Activated naive CD4-positive, alpha-beta T cell treated with anti-CD3 and anti-CD28 coated beads for 36 hours (primary cell): Measurements from ENCODE around the gene SUFU. TPM values are rescaled to one million over a fixed set of nuclear protein-coding genes. Genes with fewer than 3 reads are reported as not detected.

Source experiments
- CTCF ChIA-PET: fragments of 350-600 bp; sonication (Branson Sonifier 250); formaldehyde crosslinking; loops from one replicate; lab custom pipeline; 2021; ENCODE audit warnings: antibody characterized with exemption; lab: Charles Lee
- DNase-seq: peaks from one replicate; pipeline ENCODE4 v3.0.0-alpha.2; 2020
- H3K27ac Mint-ChIP-seq: one replicate; pipeline ENCODE4 v1.8.0; 2021; ENCODE audit warnings: mild to moderate bottlenecking, mixed read lengths
- H3K27me3 Mint-ChIP-seq: one replicate; pipeline ENCODE4 v1.8.0; 2021; ENCODE audit warnings: low read depth, mixed read lengths
- H3K36me3 Mint-ChIP-seq: one replicate; pipeline ENCODE4 v1.8.0; 2021; ENCODE audit warnings: low read depth, mixed read lengths
- H3K4me1 Mint-ChIP-seq: one replicate; pipeline ENCODE4 v1.8.0; 2021; ENCODE audit warnings: low read depth, mixed read lengths
- H3K4me3 Mint-ChIP-seq: one replicate; pipeline ENCODE4 v1.8.0; 2021; ENCODE audit warnings: mild to moderate bottlenecking, moderate library complexity, mixed read lengths
- H3K9me3 Mint-ChIP-seq: one replicate; pipeline ENCODE4 v1.8.0; 2021; ENCODE audit warnings: mixed read lengths
- intact Hi-C: fragments of 100-400 bp; cut with micrococcal nuclease; formaldehyde crosslinking; loops from one replicate; pipeline ENCODE4 v1.15.1; 2023
- total RNA-seq, 2 experiments: library from RNA; stranded (reverse); gene quantifications; one replicate each; pipeline ENCODE4 v1.2.3, GENCODE V29; 2021

Gene SUFU
- total RNA-seq, 2 experiments from 2014 or later, result 6.6 to 7.1 TPM

DNA sequence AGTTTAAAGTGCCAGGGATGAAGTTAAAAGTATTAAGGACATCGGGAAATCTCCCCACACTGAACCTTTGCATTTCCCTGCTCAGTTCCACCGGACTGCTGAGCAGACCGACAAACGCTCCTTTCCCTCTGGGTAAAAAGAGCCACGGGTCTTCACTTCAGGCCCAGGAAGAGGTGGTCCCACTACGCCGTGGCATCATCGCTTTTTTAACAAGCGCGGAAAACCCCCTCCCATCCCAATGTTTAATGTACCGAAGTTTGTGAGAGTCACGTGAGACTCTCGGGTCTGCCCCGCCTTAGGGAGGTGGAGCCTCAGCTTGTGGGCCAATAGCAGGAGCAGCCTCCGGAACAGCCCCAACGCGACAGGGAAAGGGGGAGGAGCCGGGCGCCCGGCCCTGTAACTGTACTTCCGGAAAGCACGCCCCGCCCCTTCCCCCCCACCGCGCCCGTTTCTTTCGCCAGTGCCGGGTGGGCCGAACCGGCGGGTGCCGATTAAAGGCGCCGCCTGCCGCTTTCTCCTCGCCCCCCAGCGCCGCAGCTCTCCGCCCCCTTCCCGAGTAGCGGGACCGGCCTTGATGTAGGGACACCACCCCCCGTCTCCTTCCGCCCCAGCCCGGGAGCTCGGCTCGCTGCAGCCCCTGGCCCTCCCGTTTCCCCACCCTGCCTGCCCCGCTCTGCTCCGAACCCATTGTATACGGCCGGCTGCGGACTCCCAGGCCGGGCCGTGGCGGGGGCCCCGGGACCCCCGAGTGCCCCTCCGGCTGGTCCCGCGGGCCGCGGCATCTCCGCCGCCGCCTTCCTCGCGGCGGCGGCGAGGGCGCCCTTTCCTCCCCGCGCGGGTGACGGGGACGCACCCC, 138.3 kb downstream of the SUFU start:
- peak overlapping the region; percentile 88 for H3K27ac Mint-ChIP-seq
- H3K9me3 Mint-ChIP-seq, result no peaks in the 10 kb centered on the region
- CTCF ChIA-PET, result interaction anchor here (0.6 to 1.1 kb wide), 3 partner anchors 10 to 801 kb away, joined by 3 read pairs; no protein-coding TSS in a partner anchor
- peak; percentile 99 for DNase-seq
- peaks cover 18% of the 10 kb centered on the region for H3K4me1 Mint-ChIP-seq
- peaks cover 3% of the 10 kb centered on the region for H3K36me3 Mint-ChIP-seq
- intact Hi-C loops, result loop anchor here (1.0 to 10.0 kb wide), 12 partner anchors 9 to 1287 kb away; partner anchors contain the start of genes ARL3, BTRC, CNNM2 and CUEDC2
- H3K4me3 Mint-ChIP-seq, result peak overlapping the region; percentile 83
- no peaks in the 10 kb centered on the region for H3K27me3 Mint-ChIP-seq

DNA sequence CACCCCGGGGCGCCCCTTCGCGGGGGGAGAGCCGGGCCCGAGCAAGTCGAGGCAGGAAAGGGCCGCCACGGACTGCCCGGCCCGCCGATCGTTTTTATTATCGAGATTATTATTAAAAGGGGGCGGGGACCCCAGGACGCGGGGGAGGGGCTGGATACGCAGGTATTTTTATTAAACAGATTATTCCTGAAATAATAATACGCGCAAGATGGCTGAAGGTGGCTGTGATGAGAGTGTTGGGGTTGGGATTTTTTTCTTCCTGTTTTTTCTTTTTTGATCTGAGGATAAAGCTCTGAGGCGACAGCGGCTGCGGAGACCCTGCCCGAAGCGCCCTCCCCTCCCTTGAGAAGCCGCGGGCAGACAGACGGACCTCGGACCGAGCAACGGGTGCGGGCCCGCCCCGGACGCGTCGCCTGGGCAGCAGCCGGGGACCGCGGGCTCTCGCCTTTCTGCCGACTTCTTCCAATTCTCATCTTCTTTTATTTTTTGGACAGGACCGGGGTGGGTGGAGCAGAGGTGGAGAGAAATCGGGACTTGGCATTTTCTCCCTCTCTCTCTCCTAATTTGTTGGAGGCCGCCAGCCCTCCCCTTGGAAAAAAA, 139.1 kb downstream of the SUFU start:
- no peaks in the 10 kb centered on the region for H3K27me3 Mint-ChIP-seq
- CTCF ChIA-PET, result interaction anchor here (0.6 to 1.1 kb wide), 2 partner anchors 11 to 801 kb away, joined by 3 read pairs; no protein-coding TSS in a partner anchor
- H3K36me3 Mint-ChIP-seq, result peaks cover 3% of the 10 kb centered on the region
- DNase-seq, result peak; percentile 47
- H3K4me3 Mint-ChIP-seq, result peak overlapping the region; percentile 83
- intact Hi-C loops, result loop anchor here (1.0 to 10.0 kb wide), 12 partner anchors 10 to 1288 kb away; partner anchors contain the start of genes ARL3, BTRC, CNNM2 and CUEDC2
- no peaks in the 10 kb centered on the region for H3K9me3 Mint-ChIP-seq
- H3K27ac Mint-ChIP-seq, result peak overlapping the region; percentile 93
- H3K4me1 Mint-ChIP-seq, result peaks cover 25% of the 10 kb centered on the region

DNA sequence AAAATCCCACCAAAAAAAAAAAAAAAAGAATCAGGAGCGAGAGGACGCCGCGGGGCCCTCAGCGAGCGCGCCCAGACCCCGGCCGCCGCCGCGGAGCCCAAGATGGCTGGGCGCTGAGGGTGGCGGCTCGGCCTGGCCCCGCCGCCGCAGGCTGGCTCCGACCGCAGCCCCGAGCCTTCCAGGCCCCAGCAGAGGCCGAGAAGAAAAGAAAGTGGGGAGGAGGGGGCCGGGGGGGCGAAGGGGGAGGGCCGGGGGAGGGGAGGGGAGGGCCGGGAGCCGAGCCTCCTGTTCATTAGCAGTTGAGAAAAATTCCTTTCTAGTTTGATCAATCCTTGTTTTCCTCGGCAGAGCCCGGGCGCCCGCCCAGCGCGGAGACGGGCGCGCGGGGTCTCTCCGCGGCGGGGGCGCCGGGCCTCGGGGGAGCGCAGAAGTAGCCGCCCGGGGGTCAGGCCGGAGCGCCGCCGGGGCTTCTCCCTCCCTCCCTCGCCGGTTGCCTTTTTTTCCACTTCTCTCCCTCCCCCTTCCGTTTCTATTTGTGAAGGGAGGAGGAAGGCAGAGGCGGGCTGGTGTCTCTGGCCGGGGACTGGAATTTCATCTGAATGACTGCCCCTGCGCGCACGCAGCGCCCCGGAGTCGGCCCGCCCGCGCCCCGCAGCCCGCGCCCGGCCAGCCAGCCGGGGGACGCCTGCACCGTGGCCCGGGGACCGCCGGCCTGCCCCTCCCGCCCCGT, 139.7 kb downstream of the SUFU start:
- H3K27me3 Mint-ChIP-seq, result no peaks in the 10 kb centered on the region
- H3K36me3 Mint-ChIP-seq, result peaks cover 3% of the 10 kb centered on the region
- peak overlapping the region; percentile 93 for H3K27ac Mint-ChIP-seq
- CTCF ChIA-PET, result interaction anchor here (1.4 to 2.0 kb wide), 4 partner anchors 8 to 70 kb away, joined by 5 to 15 read pairs (median 5); partner anchors contain the start of genes ARL3 and SFXN2
- intact Hi-C loops, result loop anchor here (2.0 to 10.0 kb wide), 5 partner anchors 159 to 1289 kb away; partner anchors contain the start of genes BTRC, CUEDC2, NT5C2 and TAF5
- H3K4me3 Mint-ChIP-seq, result peak overlapping the region; percentile 83
- peaks cover 32% of the 10 kb centered on the region for H3K4me1 Mint-ChIP-seq
- peak; percentile 46 for DNase-seq
- no peaks in the 10 kb centered on the region for H3K9me3 Mint-ChIP-seq

DNA sequence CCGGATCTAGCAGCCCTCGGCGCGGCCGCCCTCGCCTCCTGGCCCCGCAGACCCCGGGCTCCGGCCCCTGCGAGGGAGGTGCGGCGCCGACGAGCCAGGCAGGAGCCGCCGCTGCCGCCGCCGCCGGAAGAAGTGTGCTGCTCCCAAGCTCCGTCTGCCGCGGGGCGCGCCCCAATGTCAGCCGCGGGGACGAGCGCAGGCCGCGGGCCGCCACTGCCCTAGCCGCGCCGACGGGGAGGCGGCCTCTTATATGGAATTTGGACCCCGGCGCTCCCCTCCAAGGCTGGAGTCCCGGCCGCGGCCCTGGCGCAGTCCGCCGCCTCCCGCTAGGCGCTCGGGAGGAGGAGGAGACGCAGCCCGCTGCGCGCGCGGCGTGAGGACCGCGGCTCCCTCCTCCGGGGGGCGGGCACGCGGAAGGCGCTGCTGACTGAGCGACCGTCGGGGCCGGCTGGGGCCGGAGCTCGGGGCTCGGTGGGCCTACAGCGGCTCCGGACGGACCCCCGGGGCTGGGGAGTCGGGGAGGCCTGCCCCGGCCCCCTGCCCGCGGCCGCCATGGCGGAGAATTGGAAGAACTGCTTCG, 140.4 kb downstream of the SUFU start, which contains the start of gene TRIM8:
Gene TRIM8, plus strand, starts transcription at position 414 of the 580 bp plus-strand sequence. Its CDS starts 139 bp downstream, at position 553.
- Mint-ChIP-seq H3K4me3 (peak within 1 kb of the TSS; percentile 96), H3K9me3 (no peaks in the 10 kb centered on the region), H3K27ac (peak within 1 kb of the TSS; percentile 97), H3K36me3 (peaks cover 5% of the 10 kb centered on the region), H3K27me3 (no peaks in the 10 kb centered on the region), H3K4me1 (peaks cover 38% of the 10 kb centered on the region)
- CTCF ChIA-PET, result interaction anchor here (0.7 to 3.0 kb wide), 8 partner anchors 9 to 70 kb away, joined by 3 to 15 read pairs (median 5); partner anchors contain the start of genes ARL3 and SFXN2
- peak; percentile 62 for DNase-seq
- intact Hi-C loops, result loop anchor here (10.0 kb wide), 3 partner anchors 551 to 1289 kb away; partner anchors contain the start of genes BTRC, NT5C2 and TAF5

DNA sequence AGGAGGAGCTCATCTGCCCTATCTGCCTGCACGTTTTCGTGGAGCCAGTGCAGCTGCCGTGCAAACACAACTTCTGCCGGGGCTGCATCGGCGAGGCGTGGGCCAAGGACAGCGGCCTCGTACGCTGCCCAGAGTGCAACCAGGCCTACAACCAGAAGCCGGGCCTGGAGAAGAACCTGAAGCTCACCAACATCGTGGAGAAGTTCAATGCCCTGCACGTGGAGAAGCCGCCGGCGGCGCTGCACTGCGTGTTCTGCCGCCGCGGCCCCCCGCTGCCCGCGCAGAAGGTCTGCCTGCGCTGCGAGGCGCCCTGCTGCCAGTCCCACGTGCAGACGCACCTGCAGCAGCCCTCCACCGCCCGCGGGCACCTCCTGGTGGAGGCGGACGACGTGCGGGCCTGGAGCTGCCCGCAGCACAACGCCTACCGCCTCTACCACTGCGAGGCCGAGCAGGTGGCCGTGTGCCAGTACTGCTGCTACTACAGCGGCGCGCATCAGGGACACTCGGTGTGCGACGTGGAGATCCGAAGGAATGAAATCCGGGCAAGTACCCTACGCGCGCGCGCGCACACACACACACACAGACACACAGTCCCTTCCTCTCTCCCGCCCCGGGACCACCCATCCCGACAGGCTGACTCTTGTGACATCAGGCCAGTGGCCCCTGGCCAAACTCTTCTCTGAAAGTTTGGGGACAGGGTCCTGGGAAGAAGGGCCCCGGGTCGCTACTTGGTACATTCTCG, 141.0 kb downstream of the SUFU start:
- CTCF ChIA-PET, result interaction anchor here (0.7 to 3.0 kb wide), 10 partner anchors 9 to 69 kb away, joined by 3 to 15 read pairs (median 5); partner anchors contain the start of genes ARL3 and SFXN2
- Mint-ChIP-seq H3K4me1 (peaks cover 43% of the 10 kb centered on the region), H3K27ac (peak overlapping the region; percentile 97), H3K27me3 (no peaks in the 10 kb centered on the region), H3K9me3 (no peaks in the 10 kb centered on the region), H3K4me3 (peak overlapping the region; percentile 96), H3K36me3 (peaks cover 5% of the 10 kb centered on the region)
- intact Hi-C loops, result loop anchor here (1.0 to 10.0 kb wide), 7 partner anchors 30 to 1290 kb away; partner anchors contain the start of genes BTRC, C10orf95, NT5C2 and TAF5
- DNase-seq, result peak; percentile 87

DNA sequence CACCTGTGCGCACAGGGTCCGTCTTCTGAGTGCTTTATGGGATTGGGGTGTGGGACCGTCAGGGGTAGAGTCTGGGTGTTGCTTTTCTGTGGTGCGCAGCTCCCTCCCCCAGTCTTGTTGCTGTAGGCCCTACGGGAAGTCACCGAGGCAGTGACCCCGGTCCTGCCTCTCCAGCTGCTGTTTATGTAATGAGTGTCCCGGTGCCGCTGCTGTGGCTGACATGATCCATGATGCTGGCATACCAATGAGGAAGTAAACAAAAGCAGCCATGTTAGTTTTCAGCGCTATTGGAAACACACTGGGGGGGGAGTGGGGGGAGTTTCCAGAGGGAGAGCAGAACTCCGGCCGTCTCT, 141.6 kb downstream of the SUFU start:
- intact Hi-C loops, result loop anchor here (1.0 to 10.0 kb wide), 7 partner anchors 30 to 1291 kb away; partner anchors contain the start of genes BTRC, C10orf95, NT5C2 and TAF5
- Mint-ChIP-seq H3K4me1 (peaks cover 46% of the 10 kb centered on the region), H3K36me3 (peaks cover 5% of the 10 kb centered on the region), H3K4me3 (peak overlapping the region; percentile 96), H3K9me3 (no peaks in the 10 kb centered on the region), H3K27ac (peak overlapping the region; percentile 97), H3K27me3 (no peaks in the 10 kb centered on the region)
- CTCF ChIA-PET, result interaction anchor here (0.7 to 3.0 kb wide), 6 partner anchors 10 to 68 kb away, joined by 3 to 15 read pairs (median 6); partner anchors contain the start of genes ARL3 and SFXN2
- peak; percentile 69 for DNase-seq

DNA sequence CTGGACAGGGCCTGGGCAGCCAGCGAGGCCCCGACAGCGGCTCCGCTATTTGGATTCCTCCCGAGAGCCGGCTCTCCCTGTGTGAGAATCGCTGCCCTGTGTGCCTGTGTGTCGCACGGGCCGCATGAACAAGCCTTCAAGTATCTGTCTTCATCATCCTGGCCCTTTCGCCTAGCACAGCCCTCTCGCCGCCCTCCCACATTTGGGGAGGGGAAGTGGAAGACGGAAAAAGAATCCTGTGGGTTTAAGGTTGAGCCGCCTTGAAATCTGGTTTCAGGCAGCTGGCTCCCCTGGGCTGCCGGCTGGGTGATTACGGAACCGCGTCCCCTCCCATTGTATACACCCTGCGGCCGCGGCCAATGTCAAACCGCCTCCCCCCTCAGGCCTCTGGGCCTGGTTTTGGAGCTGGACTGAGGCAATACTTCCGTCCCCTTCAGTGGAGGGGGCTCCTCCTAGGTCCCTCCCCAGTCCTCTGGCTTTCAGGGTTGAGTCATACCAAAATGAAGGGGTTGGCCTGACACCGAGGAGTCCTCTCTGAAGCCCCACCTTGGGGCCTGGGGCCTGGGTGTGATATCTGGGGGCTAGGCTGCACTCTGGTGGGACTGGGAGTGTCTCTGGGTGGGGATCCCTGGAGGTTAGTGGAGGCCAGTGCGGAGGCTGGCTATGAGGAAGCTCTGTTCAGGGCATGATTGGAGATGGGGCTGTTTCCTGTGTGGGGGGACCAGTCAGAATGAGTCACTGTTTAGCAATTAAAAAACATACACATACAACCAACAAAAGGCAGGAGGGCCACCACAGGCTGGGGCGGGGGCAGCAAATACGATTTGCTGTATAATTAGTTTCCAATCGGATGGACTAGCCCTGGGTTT, 142.2 kb downstream of the SUFU start:
- no peaks in the 10 kb centered on the region for H3K9me3 Mint-ChIP-seq
- peak overlapping the region; percentile 97 for H3K27ac Mint-ChIP-seq

DNA sequence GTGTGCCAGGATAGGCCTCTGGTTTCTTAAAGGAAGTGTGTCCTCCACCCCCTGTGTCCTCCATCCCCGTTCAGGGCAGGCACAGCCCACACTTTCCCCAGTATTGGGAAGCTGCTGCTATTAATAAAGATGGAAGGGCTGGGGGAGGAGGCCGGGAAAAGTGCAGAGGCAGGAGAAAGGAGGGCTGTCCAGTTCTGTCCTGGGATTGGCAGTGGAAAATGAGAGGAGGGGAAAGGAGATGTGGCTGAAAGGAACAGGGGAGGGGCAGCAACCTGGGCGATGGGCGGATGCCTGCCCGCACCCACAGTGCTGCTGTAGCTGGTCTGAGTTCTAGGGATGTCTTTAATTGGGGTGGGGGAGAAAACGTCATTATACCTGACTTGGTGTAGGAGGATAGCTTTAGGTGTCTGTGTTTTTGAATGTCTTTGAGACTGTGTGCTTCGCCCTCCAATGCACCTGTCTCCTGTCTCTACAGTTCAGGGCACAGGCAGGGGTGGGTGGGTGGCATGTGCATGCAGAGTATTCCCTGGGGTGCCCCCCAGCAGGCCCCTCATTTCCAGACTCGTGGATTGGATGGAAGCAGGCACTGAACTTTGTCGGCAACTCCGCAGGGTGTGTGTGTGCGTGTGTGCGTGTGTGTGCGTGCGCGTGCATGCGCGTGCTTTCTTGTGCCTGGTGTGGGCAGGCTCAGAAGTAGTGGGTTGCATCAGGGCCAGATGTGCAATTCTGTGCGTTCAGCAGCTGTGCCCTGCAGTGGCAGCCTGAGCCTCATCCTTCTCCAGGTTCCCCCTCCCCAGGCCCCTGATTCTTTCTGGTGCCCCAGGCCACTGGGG, 143.1 kb downstream of the SUFU start:
- H3K4me3 Mint-ChIP-seq, result peak overlapping the region; percentile 96
- DNase-seq, result peak; percentile 63
- CTCF ChIA-PET, result interaction anchor here (0.5 to 3.0 kb wide), 7 partner anchors 9 to 255 kb away, joined by 3 to 10 read pairs (median 3); no protein-coding TSS in a partner anchor
- peak overlapping the region; percentile 97 for H3K27ac Mint-ChIP-seq
- intact Hi-C loops, result loop anchor here (1.0 to 10.0 kb wide), 11 partner anchors 14 to 1292 kb away; partner anchors contain the start of genes ACTR1A, ARL3, BTRC and C10orf95
- H3K36me3 Mint-ChIP-seq, result peaks cover 5% of the 10 kb centered on the region
- H3K4me1 Mint-ChIP-seq, result peaks cover 55% of the 10 kb centered on the region
- H3K9me3 Mint-ChIP-seq, result no peaks in the 10 kb centered on the region
- H3K27me3 Mint-ChIP-seq, result no peaks in the 10 kb centered on the region

More for the DNA sequence above, 142.2 kb downstream of the SUFU start:
- Mint-ChIP-seq H3K4me3 (peak overlapping the region; percentile 96), H3K36me3 (peaks cover 5% of the 10 kb centered on the region), H3K4me1 (peaks cover 52% of the 10 kb centered on the region), H3K27me3 (no peaks in the 10 kb centered on the region)
- peak; percentile 84 for DNase-seq
- intact Hi-C loops, result loop anchor here (1.0 to 10.0 kb wide), 13 partner anchors 15 to 1291 kb away; partner anchors contain the start of genes ACTR1A, ARL3, BTRC and C10orf95
- CTCF ChIA-PET, result interaction anchor here (0.7 to 3.0 kb wide), 6 partner anchors 9 to 31 kb away, joined by 3 to 10 read pairs (median 4); no protein-coding TSS in a partner anchor
